Hematopoietic multipotent progenitor cell treated with erythropoietin and hydrocortisone succinate and interleukin-3 and kit ligand, for 6 days (in vitro differentiated cells): ENCODE results near the gene TP53AIP1.

ENCODE experiments used
- DNase-seq: peaks from one replicate; pipeline ENCODE4 v3.0.0-alpha.2; 2015

Gene TP53AIP1

GRCh38 chr11:128942817-128943427 lies at the start of gene TP53AIP1:
TSS of gene TP53AIP1 (minus strand) at chr11:128942871. CDS start at chr11:128937818, 5,053 bp downstream.
- DNase-seq: no peak

GRCh38 chr11:128988242-128988970 lies 45.7 kb upstream of the TP53AIP1 start:
- DNase-seq: no peak

- no peak for DNase-seq
Observed at GRCh38 chr11:128985880-128986279, 43.2 kb upstream of the TP53AIP1 start.

- DNase-seq: no peak
Observed at GRCh38 chr11:128983023-128983422, 40.4 kb upstream of the TP53AIP1 start.

- DNase-seq: no peak
Observed at GRCh38 chr11:128981254-128981653, 38.6 kb upstream of the TP53AIP1 start.

- no peak for DNase-seq
Observed at GRCh38 chr11:128970598-128971190, 28.0 kb upstream of the TP53AIP1 start.

- DNase-seq: no peak
Observed at GRCh38 chr11:128968916-128969315, 26.2 kb upstream of the TP53AIP1 start.

- no peak for DNase-seq
Observed at GRCh38 chr11:128967578-128967977, 24.9 kb upstream of the TP53AIP1 start.

GRCh38 chr11:128965485-128965884 lies 22.8 kb upstream of the TP53AIP1 start:
- no peak for DNase-seq

GRCh38 chr11:128964463-128964930 lies 21.8 kb upstream of the TP53AIP1 start:
- DNase-seq: no peak

- no peak for DNase-seq
Observed at GRCh38 chr11:128963744-128964325, 21.2 kb upstream of the TP53AIP1 start.

- DNase-seq: no peak
Observed at GRCh38 chr11:128962896-128963295, 20.2 kb upstream of the TP53AIP1 start.

GRCh38 chr11:128961645-128962044 lies 19.0 kb upstream of the TP53AIP1 start:
- DNase-seq: no peak

GRCh38 chr11:128957202-128957482 lies 14.5 kb upstream of the TP53AIP1 start:
- no peak for DNase-seq

- peak; percentile 79 for DNase-seq
Observed at GRCh38 chr11:128956401-128957201, 13.9 kb upstream of the TP53AIP1 start.

GRCh38 chr11:128955636-128956035 lies 13.0 kb upstream of the TP53AIP1 start:
- DNase-seq: no peak

GRCh38 chr11:128953151-128953550 lies 10.5 kb upstream of the TP53AIP1 start:
- DNase-seq: no peak

- no peak for DNase-seq
Observed at GRCh38 chr11:128949791-128950454, 7.3 kb upstream of the TP53AIP1 start.

- DNase-seq: no peak
Observed at GRCh38 chr11:128948583-128948982, 5.9 kb upstream of the TP53AIP1 start.

- no peak for DNase-seq
Observed at GRCh38 chr11:128947773-128948172, 5.1 kb upstream of the TP53AIP1 start.

- no peak for DNase-seq
Observed at GRCh38 chr11:128946648-128947047, 4.0 kb upstream of the TP53AIP1 start.

- DNase-seq: no peak
Observed at GRCh38 chr11:128943428-128943976, 831 bp upstream of the TP53AIP1 start.
